GM19467 (cell line): Measurements from ENCODE around the gene RNF112.

Source experiments
- ATAC-seq: cut with Tn5 transposase; IDR thresholded peaks from one replicate; pipeline ENCODE4 v1.9.1; 2021; ENCODE audit warnings: mild to moderate bottlenecking, moderate library complexity; ENCODE audit not compliant: unreplicated experiment

Gene RNF112

GRCh38 chr17:19372866-19373504 lies 38.0 kb upstream of the RNF112 start:
- ATAC-seq: no peak

- ATAC-seq: no peak
These were observed 36.9 kb upstream of the RNF112 start for GRCh38 chr17:19374136-19374535.

- ATAC-seq: no peak
These were observed 35.3 kb upstream of the RNF112 start for GRCh38 chr17:19375732-19376131.

GRCh38 chr17:19376811-19377210 lies 34.2 kb upstream of the RNF112 start:
- ATAC-seq: no peak

- peak; percentile 95 for ATAC-seq
These were observed 33.2 kb upstream of the RNF112 start for GRCh38 chr17:19377602-19378415.

- no peak for ATAC-seq
These were observed 32.3 kb upstream of the RNF112 start, which contains the start of gene MAPK7 for GRCh38 chr17:19378416-19379360. TSS of gene MAPK7 (plus strand) at chr17:19378498. CDS start at chr17:19378901, 403 bp downstream.

GRCh38 chr17:19379361-19380065 lies 31.5 kb upstream of the RNF112 start:
- no peak for ATAC-seq

- no peak for ATAC-seq
These were observed 30.3 kb upstream of the RNF112 start for GRCh38 chr17:19380481-19381301.

- ATAC-seq: no peak
These were observed 29.7 kb upstream of the RNF112 start for GRCh38 chr17:19381361-19381740.

GRCh38 chr17:19381741-19382444 lies 29.1 kb upstream of the RNF112 start:
- ATAC-seq: no peak

GRCh38 chr17:19382531-19383444 lies 28.2 kb upstream of the RNF112 start:
- ATAC-seq: no peak

GRCh38 chr17:19383681-19384470 lies 27.2 kb upstream of the RNF112 start:
- ATAC-seq: no peak

- no peak for ATAC-seq
These were observed 26.2 kb upstream of the RNF112 start for GRCh38 chr17:19384723-19385391.

- no peak for ATAC-seq
These were observed 25.5 kb upstream of the RNF112 start for GRCh38 chr17:19385521-19385983.

GRCh38 chr17:19386051-19386929 lies 24.7 kb upstream of the RNF112 start:
- ATAC-seq: no peak
